IgD-negative memory B cell (primary cell): ENCODE data around the gene ADGRB2. TPM values are rescaled to one million over a fixed set of nuclear protein-coding genes. Genes with fewer than 3 reads are reported as not detected.

Source experiments
- H3K27ac Mint-ChIP-seq, 3 donors: one replicate each; pipeline ENCODE4 v1.8.0; 2020 to 2022; ENCODE audit warnings: mild to moderate bottlenecking in 3 of 3, mixed read lengths in 3 of 3, moderate library complexity in 1 of 3
- H3K27me3 Mint-ChIP-seq: one replicate; pipeline ENCODE4 v1.8.0; 2021; ENCODE audit warnings: mixed read lengths
- H3K36me3 Mint-ChIP-seq: one replicate; pipeline ENCODE4 v1.8.0; 2020; ENCODE audit warnings: mild to moderate bottlenecking, mixed read lengths
- H3K4me1 Mint-ChIP-seq, 3 donors: one replicate each; pipeline ENCODE4 v1.8.0; 2020 to 2022; ENCODE audit warnings: mixed read lengths in 3 of 3, mild to moderate bottlenecking in 1 of 3
- H3K4me3 Mint-ChIP-seq, 4 donors: one replicate each; pipeline ENCODE4 v1.8.0; 2020 to 2022; ENCODE audit warnings: mild to moderate bottlenecking in 4 of 4, mixed read lengths in 4 of 4, moderate library complexity in 3 of 4
- H3K9me3 Mint-ChIP-seq, 3 donors: one replicate each; pipeline ENCODE4 v1.8.0; 2020 to 2021; ENCODE audit warnings: mixed read lengths in 3 of 3, mild to moderate bottlenecking in 1 of 3
- polyA plus RNA-seq: library from polyadenylated mRNA; unstranded; fragments of 300-500 nt; fragmentation: Illumina TruSeq; gene quantifications from one replicate; pipeline ENCODE4 v1.2.3, GENCODE V29; 2021

Gene ADGRB2
- polyA plus RNA-seq, 1 donor from 2014 or later, result 0.97 TPM

DNA sequence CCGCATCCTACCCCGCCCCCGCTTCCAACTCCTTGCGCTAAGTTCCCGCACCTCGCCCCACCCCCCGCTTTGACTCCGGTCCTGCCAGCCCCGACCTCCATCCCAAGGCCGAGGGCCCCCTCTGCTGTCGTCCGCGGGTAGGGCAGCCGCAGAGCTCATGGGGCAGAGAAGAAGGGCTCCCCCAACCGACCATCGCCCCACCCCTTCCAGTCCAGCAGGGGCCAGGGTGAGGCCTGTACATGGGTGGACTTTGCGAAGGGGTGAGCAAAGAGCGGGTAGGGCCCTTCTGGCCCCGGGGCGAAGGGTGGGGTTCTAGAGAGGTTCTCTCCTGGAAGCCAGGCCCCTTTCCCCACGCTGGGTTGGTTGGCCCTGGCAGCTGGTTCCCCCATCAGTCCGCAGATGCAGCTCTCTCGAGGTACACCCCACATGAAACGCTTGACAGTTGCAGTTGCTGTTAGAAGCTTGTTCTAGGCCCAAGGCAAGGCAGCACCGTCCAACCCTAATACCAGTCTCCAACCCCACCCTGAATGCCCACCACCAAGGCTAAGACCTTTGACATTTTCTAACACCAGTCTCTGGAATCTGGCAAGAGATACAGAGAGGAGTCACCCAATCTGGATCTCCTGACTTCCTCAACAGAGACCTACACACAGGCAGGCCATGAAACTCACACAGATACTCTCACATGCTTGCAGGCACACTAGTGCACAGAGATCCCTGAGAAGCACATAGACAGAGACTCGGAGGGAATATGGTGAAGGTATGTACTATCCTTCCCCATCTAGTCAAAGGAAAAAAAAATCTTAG lies 25.3 kb upstream of the ADGRB2 start:
- Mint-ChIP-seq H3K9me3 (no peaks in the 10 kb centered on the region), H3K36me3 (peaks cover 2% of the 10 kb centered on the region), H3K27me3 (peaks cover 7% of the 10 kb centered on the region), H3K4me1 (peaks cover 18 to 34% (median 21%) of the 10 kb centered on the region in 3 donors), H3K27ac (peak overlapping the region; percentile 98), H3K4me3 (peak overlapping the region; percentile 92 to 99 (median 96))

DNA sequence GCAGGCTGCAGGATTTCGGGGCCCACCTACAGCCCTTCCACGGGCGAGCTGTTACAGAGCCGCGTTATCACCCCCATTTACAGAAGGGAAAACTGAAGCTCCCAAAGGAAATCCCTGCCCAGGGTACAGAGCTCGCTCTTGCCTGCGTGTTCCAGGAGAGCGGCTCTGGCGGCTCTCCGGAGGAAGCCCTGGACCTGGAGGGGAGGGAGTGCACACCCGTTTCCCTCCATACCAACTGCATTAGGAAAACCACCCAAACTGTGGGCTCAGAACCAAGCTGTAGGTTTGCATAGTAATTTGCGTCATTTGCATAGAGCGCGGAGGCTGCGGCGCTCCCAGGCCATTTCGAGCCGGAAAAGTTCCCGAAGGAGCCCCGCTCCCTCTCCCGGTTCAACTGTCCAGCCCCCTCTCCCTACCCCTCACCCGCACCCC lies 24.7 kb upstream of the ADGRB2 start:
- Mint-ChIP-seq H3K4me3 (peak overlapping the region; percentile 92 to 99 (median 96)), H3K9me3 (no peaks in the 10 kb centered on the region), H3K27me3 (peaks cover 7% of the 10 kb centered on the region), H3K27ac (peak overlapping the region; percentile 98), H3K4me1 (peaks cover 21 to 37% (median 25%) of the 10 kb centered on the region in 3 donors), H3K36me3 (peaks cover 2% of the 10 kb centered on the region)

- no peaks in the 10 kb centered on the region for H3K9me3 Mint-ChIP-seq
- H3K4me1 Mint-ChIP-seq, result peaks cover 21 to 37% (median 25%) of the 10 kb centered on the region in 3 donors
- peak overlapping the region; percentile 92 to 99 (median 96) for H3K4me3 Mint-ChIP-seq
- H3K27ac Mint-ChIP-seq, result peak overlapping the region; percentile 98
- H3K36me3 Mint-ChIP-seq, result peaks cover 2% of the 10 kb centered on the region
- peaks cover 6% of the 10 kb centered on the region for H3K27me3 Mint-ChIP-seq
Observed at GRCh38 chr1:31788138-31788824, 24.1 kb upstream of the ADGRB2 start.

- Mint-ChIP-seq H3K27ac (peak overlapping the region; percentile 98), H3K4me1 (peaks cover 19 to 37% (median 25%) of the 10 kb centered on the region in 3 donors), H3K9me3 (no peaks in the 10 kb centered on the region), H3K27me3 (peaks cover 2% of the 10 kb centered on the region), H3K4me3 (peak overlapping the region; percentile 92 to 99 (median 96)), H3K36me3 (peaks cover 2% of the 10 kb centered on the region)
Observed at GRCh38 chr1:31787786-31788137, 23.6 kb upstream of the ADGRB2 start.

DNA sequence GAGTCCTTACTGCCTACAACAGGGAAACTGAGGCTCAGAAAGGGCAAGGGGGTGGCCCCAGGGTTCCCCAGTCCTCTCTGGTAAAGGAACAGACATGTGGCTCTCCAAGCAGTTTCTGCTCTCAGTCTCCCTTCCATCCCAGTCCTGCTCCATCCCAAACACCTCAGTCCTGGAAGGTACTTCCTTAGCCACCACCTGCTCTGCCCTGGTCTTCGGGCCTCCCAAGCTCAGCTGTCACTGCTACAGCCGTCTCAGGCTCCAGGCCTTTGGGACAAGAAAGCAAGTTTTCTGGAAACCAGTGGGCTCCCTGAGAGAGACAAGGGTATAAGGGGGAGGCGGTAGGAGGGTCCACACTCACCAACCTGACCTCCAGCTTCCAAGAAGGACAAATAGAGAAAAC lies 23.1 kb upstream of the ADGRB2 start:
- Mint-ChIP-seq H3K36me3 (peaks cover 2% of the 10 kb centered on the region), H3K4me3 (peak overlapping the region in 3 of 4 donors; percentile 52 to 98 (median 95)), H3K27ac (peak overlapping the region; percentile 16 to 98 (median 98)), H3K9me3 (no peaks in the 10 kb centered on the region), H3K4me1 (peaks cover 19 to 37% (median 25%) of the 10 kb centered on the region in 3 donors), H3K27me3 (no peaks in the 10 kb centered on the region)

- peaks cover 19 to 37% (median 25%) of the 10 kb centered on the region in 3 donors for H3K4me1 Mint-ChIP-seq
- H3K27ac Mint-ChIP-seq, result peak overlapping the region in 1 of 3 donors; percentile 98
- H3K9me3 Mint-ChIP-seq, result no peaks in the 10 kb centered on the region
- H3K36me3 Mint-ChIP-seq, result peaks cover 2% of the 10 kb centered on the region
- peak overlapping the region in 2 of 4 donors; percentile 55 to 95 for H3K4me3 Mint-ChIP-seq
- H3K27me3 Mint-ChIP-seq, result no peaks in the 10 kb centered on the region
Observed at GRCh38 chr1:31786366-31787060, 22.4 kb upstream of the ADGRB2 start.

- H3K36me3 Mint-ChIP-seq, result peaks cover 2% of the 10 kb centered on the region
- H3K9me3 Mint-ChIP-seq, result no peaks in the 10 kb centered on the region
- peaks cover 1% of the 10 kb centered on the region for H3K27me3 Mint-ChIP-seq
- H3K4me3 Mint-ChIP-seq, result peak overlapping the region in 2 of 4 donors; percentile 0 to 95
- peak overlapping the region in 1 of 3 donors; percentile 3 for H3K27ac Mint-ChIP-seq
- peaks cover 19 to 37% (median 25%) of the 10 kb centered on the region in 3 donors for H3K4me1 Mint-ChIP-seq
Observed at GRCh38 chr1:31785947-31786290, 21.8 kb upstream of the ADGRB2 start.

DNA sequence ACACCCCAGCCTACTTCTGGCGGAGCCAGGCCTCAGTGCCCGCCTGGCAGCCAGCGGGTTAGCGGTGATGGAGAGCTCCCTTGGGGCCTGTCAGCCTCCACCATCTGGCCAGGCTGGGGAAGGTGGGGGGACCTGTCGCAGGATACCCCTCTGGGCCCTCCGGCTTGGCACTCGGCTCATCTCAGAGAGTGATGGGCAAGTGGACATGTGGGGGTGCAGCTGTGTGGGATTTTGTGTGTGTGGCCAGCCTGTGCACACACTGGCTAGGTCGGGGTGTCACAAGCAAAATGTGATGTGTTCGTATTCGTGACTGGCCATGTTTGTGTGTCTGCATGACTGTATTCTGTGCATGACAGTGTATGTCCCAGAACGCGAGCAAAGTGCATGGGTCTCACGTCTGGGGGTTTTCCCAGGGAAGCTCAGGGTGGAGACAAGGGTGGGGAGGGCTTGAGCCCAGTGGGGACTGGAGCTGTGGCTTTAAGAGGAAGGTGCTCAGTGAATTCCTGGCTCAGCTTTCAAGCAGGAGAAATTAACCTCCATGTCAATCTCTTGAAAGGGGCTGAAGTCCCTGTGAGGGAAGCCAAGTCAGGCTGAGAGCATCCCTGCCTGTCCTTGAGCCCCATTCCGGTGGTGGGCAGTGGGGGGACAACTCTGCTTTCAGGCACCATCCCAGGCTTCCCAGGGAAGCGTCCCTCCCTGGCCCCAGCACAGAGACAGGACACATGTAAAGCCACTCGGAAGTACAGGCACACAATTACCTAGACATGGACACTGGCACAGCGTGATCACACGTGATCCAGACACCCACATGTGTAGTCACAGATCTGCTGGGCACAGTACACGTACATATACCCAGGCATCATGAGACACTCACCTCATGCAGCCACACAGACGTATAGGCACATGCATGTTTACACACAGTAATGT lies 21.1 kb upstream of the ADGRB2 start:
- Mint-ChIP-seq H3K4me1 (peaks cover 19 to 37% (median 27%) of the 10 kb centered on the region in 3 donors), H3K27me3 (peaks cover 1% of the 10 kb centered on the region), H3K9me3 (no peaks in the 10 kb centered on the region), H3K36me3 (peaks cover 2% of the 10 kb centered on the region), H3K4me3 (peak overlapping the region in 3 of 4 donors; percentile 71 to 85 (median 79)), H3K27ac (peak overlapping the region; percentile 39 to 88 (median 76))

DNA sequence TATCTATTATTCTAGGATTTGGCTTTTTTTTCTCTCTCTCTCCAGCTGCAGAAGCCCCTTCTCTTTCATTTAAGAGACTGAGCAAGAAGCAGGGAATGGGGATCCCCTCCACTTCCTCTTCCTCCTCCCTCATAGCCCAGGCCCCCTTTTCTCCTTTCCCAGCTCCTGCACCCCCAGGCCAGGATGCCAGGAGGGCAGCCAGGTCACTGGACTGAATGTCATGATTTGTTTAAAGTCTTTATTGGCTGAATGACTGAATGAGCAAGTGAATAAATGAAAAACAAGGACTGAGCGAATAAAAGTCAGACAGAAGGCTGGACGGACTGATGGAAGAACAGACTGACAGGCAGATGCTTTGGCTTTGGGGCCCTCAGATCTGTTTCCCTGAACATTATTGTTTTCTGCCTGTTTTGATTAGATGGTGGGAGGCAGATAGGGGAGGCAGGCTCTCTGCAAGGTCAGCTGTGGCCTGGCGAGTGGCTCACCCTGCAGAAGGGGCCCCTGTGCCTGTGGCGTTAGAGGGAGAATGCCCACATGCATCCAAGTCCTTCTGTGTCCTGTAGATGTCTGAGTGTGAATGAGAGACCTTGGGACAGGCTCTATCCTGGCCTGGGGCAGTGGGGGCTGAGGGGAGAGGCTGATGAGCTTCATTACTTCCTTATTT lies 20.3 kb upstream of the ADGRB2 start:
- H3K9me3 Mint-ChIP-seq, result no peaks in the 10 kb centered on the region
- H3K27ac Mint-ChIP-seq, result peak overlapping the region; percentile 39 to 88 (median 59)
- no peaks in the 10 kb centered on the region for H3K36me3 Mint-ChIP-seq
- H3K27me3 Mint-ChIP-seq, result peaks cover 3% of the 10 kb centered on the region
- H3K4me3 Mint-ChIP-seq, result peak overlapping the region in 3 of 4 donors; percentile 14 to 85 (median 71)
- H3K4me1 Mint-ChIP-seq, result peaks cover 19 to 35% (median 30%) of the 10 kb centered on the region in 3 donors

- H3K27me3 Mint-ChIP-seq, result peaks cover 7% of the 10 kb centered on the region
- no peaks in the 10 kb centered on the region for H3K9me3 Mint-ChIP-seq
- H3K4me1 Mint-ChIP-seq, result peaks cover 19 to 34% (median 30%) of the 10 kb centered on the region in 3 donors
- peak overlapping the region in 1 of 4 donors; percentile 70 for H3K4me3 Mint-ChIP-seq
- H3K27ac Mint-ChIP-seq, result peak overlapping the region in 1 of 3 donors; percentile 39
- no peaks in the 10 kb centered on the region for H3K36me3 Mint-ChIP-seq
Observed at GRCh38 chr1:31783846-31784245, 19.7 kb upstream of the ADGRB2 start.

- peaks cover 10% of the 10 kb centered on the region for H3K27me3 Mint-ChIP-seq
- no peaks in the 10 kb centered on the region for H3K9me3 Mint-ChIP-seq
- no peak overlapping the region for H3K4me3 Mint-ChIP-seq
- H3K36me3 Mint-ChIP-seq, result no peaks in the 10 kb centered on the region
- no peak overlapping the region for H3K27ac Mint-ChIP-seq
- H3K4me1 Mint-ChIP-seq, result peaks cover 14 to 29% (median 23%) of the 10 kb centered on the region in 3 donors
Observed at GRCh38 chr1:31782421-31783410, 18.6 kb upstream of the ADGRB2 start.

DNA sequence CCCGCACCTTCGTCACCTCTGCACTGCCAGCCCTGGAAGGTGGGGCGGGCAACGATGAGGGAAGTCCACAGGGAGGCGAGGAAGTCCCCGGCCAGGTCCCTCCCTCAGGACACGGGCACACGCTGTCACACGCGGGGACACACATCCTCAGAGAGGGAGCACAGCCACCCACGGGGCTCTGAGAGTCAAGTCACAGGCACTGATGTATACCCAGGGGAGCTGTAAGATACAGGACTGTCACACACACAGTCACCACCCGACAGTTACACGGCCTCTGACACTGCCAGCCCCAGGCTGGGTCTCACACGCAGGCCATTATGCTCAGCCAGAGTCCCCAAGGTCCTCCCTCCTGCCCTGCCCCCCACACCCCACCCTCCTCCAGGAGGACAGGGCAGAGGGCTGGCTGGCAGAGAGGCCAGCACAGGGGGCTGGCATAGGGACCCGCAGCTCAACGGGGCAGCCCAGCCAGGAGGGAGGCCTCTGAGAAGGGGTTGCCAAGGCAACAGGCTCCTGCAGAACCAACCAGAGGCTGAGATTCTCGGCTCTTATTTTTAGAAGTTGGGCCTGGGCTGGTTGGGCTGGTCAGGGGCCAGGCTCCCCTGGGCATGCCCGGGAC lies 17.7 kb upstream of the ADGRB2 start:
- H3K27me3 Mint-ChIP-seq, result peaks cover 11% of the 10 kb centered on the region
- H3K9me3 Mint-ChIP-seq, result no peaks in the 10 kb centered on the region
- no peak overlapping the region for H3K27ac Mint-ChIP-seq
- H3K36me3 Mint-ChIP-seq, result no peaks in the 10 kb centered on the region
- H3K4me3 Mint-ChIP-seq, result no peak overlapping the region
- H3K4me1 Mint-ChIP-seq, result peaks cover 12 to 25% (median 23%) of the 10 kb centered on the region in 3 donors
